WERI-Rb-1 (cell line): ENCODE data around the gene C10orf105.

ENCODE experiments used
- DNase-seq: peaks from one replicate; pipeline ENCODE4 v3.0.0-alpha.2; 2020
- H3K27ac ChIP-seq: fragments of 250-450 bp; sonication (Bioruptor Pico); 2 replicates; pipeline ENCODE4 v1.5.1; 2020; ENCODE audit warnings: mild to moderate bottlenecking, moderate library complexity
- H3K27me3 ChIP-seq: fragments of 250-450 bp; sonication (Bioruptor Pico); 2 replicates; pipeline ENCODE4 v1.5.1; 2021; ENCODE audit warnings: mild to moderate bottlenecking, low read depth, moderate library complexity; ENCODE audit not compliant: insufficient read depth, severe bottlenecking
- H3K36me3 ChIP-seq: fragments of 250-450 bp; sonication (Bioruptor Pico); 2 replicates; pipeline ENCODE4 v1.5.1; 2020; ENCODE audit warnings: mild to moderate bottlenecking, moderate library complexity
- H3K4me3 ChIP-seq: 2 replicates; pipeline ENCODE4 v1.5.1; 2011; ENCODE audit warnings: low read depth, mild to moderate bottlenecking, control low read depth, low read length
- H3K9me3 ChIP-seq: fragments of 250-450 bp; sonication (Bioruptor Pico); 2 replicates; pipeline ENCODE4 v1.5.1; 2021; ENCODE audit warnings: mild to moderate bottlenecking, moderate library complexity; ENCODE audit not compliant: severe bottlenecking
- CTCF ChIP-seq: IDR thresholded peaks from 2 replicates; pipeline ENCODE4 v1.5.1; 2011; ENCODE audit warnings: low read depth, mild to moderate bottlenecking, control low read depth, inconsistent platforms, low read length

Gene C10orf105

GRCh38 chr10:71718165-71718698 lies 1.3 kb downstream of the C10orf105 start:
- Histone ChIP-seq H3K4me3 (no peak overlapping the region), H3K27me3 (no peaks in the 10 kb centered on the region), H3K9me3 (no peaks in the 10 kb centered on the region), H3K27ac (no peak overlapping the region), H3K36me3 (peaks cover 35% of the 10 kb centered on the region)
- no peak for TF ChIP-seq CTCF
- no peak for DNase-seq

- Histone ChIP-seq H3K27me3 (no peaks in the 10 kb centered on the region), H3K9me3 (no peaks in the 10 kb centered on the region), H3K36me3 (peaks cover 35% of the 10 kb centered on the region), H3K4me3 (no peak overlapping the region), H3K27ac (no peak overlapping the region)
- no peak for TF ChIP-seq CTCF
- no peak for DNase-seq
Measured at GRCh38 chr10:71717551-71717951, 2.0 kb downstream of the C10orf105 start.

GRCh38 chr10:71717056-71717455 lies 2.5 kb downstream of the C10orf105 start:
- Histone ChIP-seq H3K36me3 (peaks cover 39% of the 10 kb centered on the region), H3K27ac (no peak overlapping the region), H3K9me3 (no peaks in the 10 kb centered on the region), H3K4me3 (no peak overlapping the region), H3K27me3 (no peaks in the 10 kb centered on the region)
- DNase-seq = no peak
- TF ChIP-seq CTCF = no peak

- no peak for TF ChIP-seq CTCF
- H3K4me3 ChIP-seq = no peak overlapping the region
- no peaks in the 10 kb centered on the region for H3K9me3 ChIP-seq
- peaks cover 39% of the 10 kb centered on the region for H3K36me3 ChIP-seq
- no peaks in the 10 kb centered on the region for H3K27me3 ChIP-seq
- DNase-seq = no peak
- H3K27ac ChIP-seq = no peak overlapping the region
Measured at GRCh38 chr10:71716426-71716825, 3.2 kb downstream of the C10orf105 start.

GRCh38 chr10:71715860-71716259 lies 3.7 kb downstream of the C10orf105 start:
- no peak for DNase-seq
- H3K4me3 ChIP-seq = no peak overlapping the region
- no peak overlapping the region for H3K27ac ChIP-seq
- TF ChIP-seq CTCF = no peak
- no peaks in the 10 kb centered on the region for H3K27me3 ChIP-seq
- H3K9me3 ChIP-seq = no peaks in the 10 kb centered on the region
- peaks cover 39% of the 10 kb centered on the region for H3K36me3 ChIP-seq

- no peaks in the 10 kb centered on the region for H3K9me3 ChIP-seq
- H3K27ac ChIP-seq = no peak overlapping the region
- no peak for TF ChIP-seq CTCF
- H3K27me3 ChIP-seq = no peaks in the 10 kb centered on the region
- H3K4me3 ChIP-seq = no peak overlapping the region
- H3K36me3 ChIP-seq = peaks cover 39% of the 10 kb centered on the region
- no peak for DNase-seq
Measured at GRCh38 chr10:71715026-71715425, 4.6 kb downstream of the C10orf105 start.
